H1 (cell line): Measurements from ENCODE around the gene PTPRR. TPM values are rescaled to one million over a fixed set of nuclear protein-coding genes. Genes with fewer than 3 reads are reported as not detected.

ENCODE experiments used
- SIRT6 ChIP-seq: IDR thresholded peaks from one replicate; pipeline ENCODE4 v1.7.1; 2012; ENCODE audit warnings: low read length, inconsistent platforms
- polyA plus RNA-seq, 7 experiments: library from polyadenylated mRNA; depleted of rRNA in 3 of 7; stranded (reverse) in 5 of 7; unstranded in 2 of 7; fragments of >200 nt in 5 of 7; fragments of 200-250 nt in 2 of 7; gene quantifications; 1 replicate in 5 of 7; 2 replicates in 1 of 7; 4 replicates in 1 of 7; pipeline versions ENCODE4 v1.2.1 to v1.2.3, GENCODE V29; 2011 to 2013; ENCODE audit warnings: missing spikeins in 2 of 7, mixed read lengths in 2 of 7
- total RNA-seq: library from RNA; stranded (reverse); fragmentation: NEBNext Ultra II Directional; extraction: Animal tissue kit (Norgen Biotek cat#: 25700); gene quantifications from 2 replicates; pipeline ENCODE4 v1.2.1, GENCODE V29; 2021
- TF ChIP-seq, protein P1 (sequence below): IDR thresholded peaks from 2 replicates; pipeline ENCODE4 v1.6.1; 2011; ENCODE audit warnings: low read length, improper control_type of control experiment

The PTPRR gene
- total and polyA plus RNA-seq, 2 of the 8 experiments (the other 6 are each of a cell fraction or from before 2014, with no cell fraction given): 0.07 to 0.35 TPM

DNA sequence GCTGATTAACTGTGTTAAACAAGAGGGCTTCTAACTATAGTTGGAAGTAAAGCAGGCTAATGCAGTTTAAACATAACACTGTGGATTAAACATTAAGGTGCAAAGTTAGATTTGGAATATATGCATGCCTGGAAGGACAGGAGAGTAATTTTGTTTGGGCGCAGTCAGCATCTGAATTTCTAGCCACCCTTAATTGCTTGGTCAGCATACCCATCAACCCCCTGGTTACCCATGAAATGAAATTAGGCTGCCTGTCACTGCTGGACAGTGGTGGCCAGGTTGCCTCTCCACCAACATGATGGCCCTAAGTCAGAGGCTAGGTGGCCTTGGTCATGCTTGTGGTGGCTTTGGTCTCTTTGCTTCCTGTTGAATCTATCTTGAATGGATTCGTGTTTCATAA is 253.3 kb downstream of the PTPRR start (continued):
- TF ChIP-seq, protein P1, sequence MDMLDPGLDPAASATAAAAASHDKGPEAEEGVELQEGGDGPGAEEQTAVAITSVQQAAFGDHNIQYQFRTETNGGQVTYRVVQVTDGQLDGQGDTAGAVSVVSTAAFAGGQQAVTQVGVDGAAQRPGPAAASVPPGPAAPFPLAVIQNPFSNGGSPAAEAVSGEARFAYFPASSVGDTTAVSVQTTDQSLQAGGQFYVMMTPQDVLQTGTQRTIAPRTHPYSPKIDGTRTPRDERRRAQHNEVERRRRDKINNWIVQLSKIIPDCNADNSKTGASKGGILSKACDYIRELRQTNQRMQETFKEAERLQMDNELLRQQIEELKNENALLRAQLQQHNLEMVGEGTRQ: no peak
- TF ChIP-seq SIRT6: no peak
